Stomach smooth muscle (tissue), 2 donors: ENCODE data around the gene PLD2.
"Not testable (repeated sequence)": the region's sequence is repeated elsewhere in the genome, so short reads cannot be mapped to it uniquely, and the experiment has no call there.

Source experiments
- H3K27ac ChIP-seq: one replicate; pipeline ENCODE4 v1.7.0; 2013; ENCODE audit warnings: mild to moderate bottlenecking, low read length, inconsistent platforms
- H3K27me3 ChIP-seq, 2 donors: one replicate each; pipeline ENCODE4 v1.7.0; 2013; ENCODE audit warnings: low read length in 2 of 2; ENCODE audit not compliant: insufficient read depth in 2 of 2, control insufficient read depth in 1 of 2
- H3K36me3 ChIP-seq, 2 donors: one replicate each; pipeline ENCODE4 v1.7.0; 2013; ENCODE audit warnings: low read length in 2 of 2; ENCODE audit not compliant: control insufficient read depth in 2 of 2, insufficient read depth in 2 of 2
- H3K4me1 ChIP-seq: one replicate; pipeline ENCODE4 v1.7.0; 2013; ENCODE audit warnings: low read length; ENCODE audit not compliant: control insufficient read depth, insufficient read depth
- H3K4me3 ChIP-seq, 2 donors: one replicate each; pipeline ENCODE4 v1.7.0; 2013; ENCODE audit warnings: low read length in 2 of 2
- H3K9ac ChIP-seq, 2 donors: one replicate each; pipeline ENCODE4 v1.7.0; 2013; ENCODE audit warnings: low read length in 2 of 2, mild to moderate bottlenecking in 1 of 2
- H3K9me3 ChIP-seq, 2 donors: one replicate each; pipeline ENCODE4 v1.7.0; 2013; ENCODE audit warnings: low read length in 2 of 2; ENCODE audit not compliant: control insufficient read depth in 2 of 2
- donor health status: healthy.
- donor health status: Pancreatic carcinoma.

PLD2 gene

DNA sequence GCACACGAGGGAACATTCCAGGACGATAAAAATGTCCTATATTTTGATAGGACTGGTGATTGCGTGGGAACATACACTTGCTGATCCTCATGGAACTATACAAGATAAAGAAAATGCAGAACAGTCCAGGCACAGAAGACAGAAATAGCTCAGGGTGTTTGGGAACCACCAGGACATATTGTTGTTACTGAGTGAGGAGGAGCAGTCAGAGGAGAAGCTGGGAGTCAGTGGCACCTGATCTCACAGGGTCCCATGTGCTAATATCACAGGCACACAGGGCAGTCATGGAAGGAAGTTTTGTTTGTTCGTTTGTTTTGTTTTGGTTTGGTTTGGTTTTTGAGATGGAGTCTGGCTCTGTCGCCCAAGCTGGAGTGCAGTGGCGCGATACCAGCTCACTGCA, 5.7 kb downstream of the PLD2 start:
- no peak overlapping the region for H3K4me3 ChIP-seq
- H3K9me3 ChIP-seq = no peaks in the 10 kb centered on the region
- H3K27me3 ChIP-seq = no peaks in the 10 kb centered on the region
- H3K36me3 ChIP-seq = peaks cover 14 to 21% of the 10 kb centered on the region in 2 donors
- H3K27ac ChIP-seq = no peak overlapping the region
- peaks cover 10% of the 10 kb centered on the region for H3K4me1 ChIP-seq
- H3K9ac ChIP-seq = no peak overlapping the region

DNA sequence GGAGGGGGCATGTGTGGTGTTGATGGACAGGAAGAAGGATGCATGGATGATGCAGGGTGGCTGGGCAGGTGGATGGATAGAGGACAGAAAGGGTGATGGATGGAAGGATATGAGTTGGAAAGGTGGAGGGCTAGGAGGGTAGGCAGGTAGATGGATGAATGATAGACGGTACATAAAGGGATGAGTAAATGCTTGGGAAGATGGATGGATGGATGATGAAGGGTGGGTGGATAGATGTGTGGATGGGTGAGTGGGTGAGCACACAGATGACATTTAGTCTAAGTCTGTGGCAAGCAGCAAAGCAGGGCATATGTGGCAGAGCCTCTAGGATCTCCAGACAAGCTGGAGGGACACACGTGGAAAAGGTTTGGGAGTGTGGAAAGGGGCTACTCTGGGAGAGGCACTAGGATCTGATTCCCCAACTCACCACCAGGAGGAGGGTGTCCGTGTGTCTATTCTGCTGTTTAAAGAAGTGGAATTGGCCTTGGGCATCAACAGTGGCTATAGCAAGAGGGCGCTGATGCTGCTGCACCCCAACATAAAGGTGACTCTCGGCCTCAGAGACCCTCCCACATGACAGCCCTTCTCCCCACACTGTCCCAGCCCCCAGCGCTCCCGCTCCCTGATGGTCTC, 8.2 kb downstream of the PLD2 start:
- no peaks in the 10 kb centered on the region for H3K9me3 ChIP-seq
- no peaks in the 10 kb centered on the region for H3K27me3 ChIP-seq
- H3K4me3 ChIP-seq = no peak overlapping the region
- no peaks in the 10 kb centered on the region for H3K4me1 ChIP-seq
- H3K36me3 ChIP-seq = peaks cover 17 to 28% of the 10 kb centered on the region in 2 donors
- no peak overlapping the region for H3K9ac ChIP-seq
- no peak overlapping the region for H3K27ac ChIP-seq

DNA sequence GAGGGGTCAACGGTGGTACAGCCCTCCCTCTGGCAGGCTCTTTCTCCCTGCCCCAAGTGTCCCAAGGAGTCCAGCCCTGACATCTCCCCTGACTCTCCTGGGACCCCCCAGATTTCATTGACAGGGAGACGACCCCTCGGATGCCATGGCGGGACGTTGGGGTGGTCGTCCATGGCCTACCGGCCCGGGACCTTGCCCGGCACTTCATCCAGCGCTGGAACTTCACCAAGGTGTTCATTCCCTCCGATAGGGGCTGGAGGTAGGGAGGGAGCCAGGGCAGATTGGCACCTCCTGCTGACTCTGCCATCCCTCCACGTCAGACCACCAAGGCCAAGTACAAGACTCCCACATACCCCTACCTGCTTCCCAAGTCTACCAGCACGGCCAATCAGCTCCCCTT, 9.9 kb downstream of the PLD2 start:
- no peaks in the 10 kb centered on the region for H3K9me3 ChIP-seq
- peaks cover 17 to 24% of the 10 kb centered on the region in 2 donors for H3K36me3 ChIP-seq
- H3K9ac ChIP-seq = no peak overlapping the region
- H3K4me1 ChIP-seq = no peaks in the 10 kb centered on the region
- H3K27ac ChIP-seq = no peak overlapping the region
- H3K4me3 ChIP-seq = no peak overlapping the region
- no peaks in the 10 kb centered on the region for H3K27me3 ChIP-seq

DNA sequence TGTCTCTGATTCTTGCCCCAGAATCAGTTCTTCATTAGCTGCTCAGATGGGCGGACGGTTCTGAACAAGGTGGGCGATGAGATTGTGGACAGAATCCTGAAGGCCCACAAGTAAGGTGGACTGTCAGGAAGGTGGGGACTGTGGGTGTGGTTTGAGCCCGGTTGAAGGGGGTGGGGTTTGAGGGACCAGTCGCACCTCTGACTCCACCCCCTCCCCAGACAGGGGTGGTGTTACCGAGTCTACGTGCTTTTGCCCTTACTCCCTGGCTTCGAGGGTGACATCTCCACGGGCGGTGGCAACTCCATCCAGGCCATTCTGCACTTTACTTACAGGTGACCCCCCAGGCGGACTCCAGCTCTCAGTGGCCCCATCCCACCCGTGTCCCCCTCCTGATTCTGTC, 11.3 kb downstream of the PLD2 start:
- H3K4me3 ChIP-seq = no peak overlapping the region
- H3K27ac ChIP-seq = no peak overlapping the region
- peaks cover 20 to 29% of the 10 kb centered on the region in 2 donors for H3K36me3 ChIP-seq
- no peaks in the 10 kb centered on the region for H3K27me3 ChIP-seq
- H3K9ac ChIP-seq = no peak overlapping the region
- H3K9me3 ChIP-seq = no peaks in the 10 kb centered on the region
- H3K4me1 ChIP-seq = no peaks in the 10 kb centered on the region

DNA sequence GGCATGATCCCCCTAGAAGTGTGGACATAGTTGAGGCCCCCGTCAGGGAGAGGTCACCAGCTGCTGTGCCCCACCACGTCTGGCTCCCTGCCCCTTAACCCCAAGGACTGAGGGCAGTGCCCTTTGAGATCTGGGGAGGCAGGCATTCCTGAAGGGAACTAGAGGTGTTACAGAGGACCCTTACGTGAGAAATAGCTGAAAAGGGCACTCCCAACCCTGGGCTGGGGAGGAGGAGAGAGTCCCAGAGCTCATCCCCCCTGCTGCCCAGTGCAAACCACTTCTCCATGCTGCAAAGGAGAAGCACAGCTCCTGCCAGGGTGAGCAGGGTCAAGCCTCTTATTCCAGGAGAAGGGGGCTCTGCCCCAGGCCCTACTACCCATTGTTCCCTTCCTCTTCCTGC, 15.9 kb downstream of the PLD2 start:
- H3K9me3 ChIP-seq = no peaks in the 10 kb centered on the region
- H3K27ac ChIP-seq = no peak overlapping the region
- H3K4me1 ChIP-seq = no peaks in the 10 kb centered on the region
- no peak overlapping the region for H3K4me3 ChIP-seq
- H3K9ac ChIP-seq = no peak overlapping the region
- H3K36me3 ChIP-seq = peaks cover 6 to 17% of the 10 kb centered on the region in 2 donors
- no peaks in the 10 kb centered on the region for H3K27me3 ChIP-seq

DNA sequence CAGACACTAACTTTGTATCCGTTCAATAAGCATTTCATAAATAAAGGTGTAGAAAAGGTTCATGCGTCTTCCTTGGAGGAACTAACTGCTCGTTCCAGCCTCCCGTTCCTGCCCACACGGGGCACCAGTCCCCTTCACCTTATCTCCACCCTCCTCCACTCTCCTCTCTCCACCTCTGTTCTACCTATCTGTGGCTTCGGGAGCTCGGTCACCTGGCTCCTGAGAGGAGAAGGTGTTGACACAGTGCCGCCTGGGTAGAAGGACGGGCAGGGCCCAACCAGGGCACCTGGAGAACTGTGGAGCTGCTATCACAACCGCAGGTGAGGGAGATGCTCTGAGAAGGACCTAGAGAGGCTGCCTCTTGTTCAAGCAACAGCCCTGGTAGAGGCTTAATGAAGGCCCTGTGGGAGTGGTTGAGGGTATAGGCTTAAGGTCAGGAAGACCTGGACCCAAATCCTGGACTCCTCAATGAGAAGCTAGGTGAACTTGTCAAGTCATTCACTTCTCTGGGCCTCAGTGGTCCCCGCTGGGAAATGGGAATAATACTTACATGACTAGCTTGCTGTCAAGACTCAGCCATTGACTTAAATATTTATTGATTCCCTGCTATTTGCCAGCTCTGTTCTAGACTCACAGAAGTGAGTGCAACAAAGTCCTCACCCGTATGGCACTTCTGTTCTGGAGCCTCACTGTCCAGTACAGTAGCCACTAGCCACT, 16.6 kb downstream of the PLD2 start:
- no peak overlapping the region for H3K4me3 ChIP-seq
- no peaks in the 10 kb centered on the region for H3K4me1 ChIP-seq
- no peak overlapping the region for H3K9ac ChIP-seq
- H3K27ac ChIP-seq = no peak overlapping the region
- no peaks in the 10 kb centered on the region for H3K9me3 ChIP-seq
- H3K36me3 ChIP-seq = peaks cover 6 to 14% of the 10 kb centered on the region in 2 donors
- H3K27me3 ChIP-seq = no peaks in the 10 kb centered on the region

DNA sequence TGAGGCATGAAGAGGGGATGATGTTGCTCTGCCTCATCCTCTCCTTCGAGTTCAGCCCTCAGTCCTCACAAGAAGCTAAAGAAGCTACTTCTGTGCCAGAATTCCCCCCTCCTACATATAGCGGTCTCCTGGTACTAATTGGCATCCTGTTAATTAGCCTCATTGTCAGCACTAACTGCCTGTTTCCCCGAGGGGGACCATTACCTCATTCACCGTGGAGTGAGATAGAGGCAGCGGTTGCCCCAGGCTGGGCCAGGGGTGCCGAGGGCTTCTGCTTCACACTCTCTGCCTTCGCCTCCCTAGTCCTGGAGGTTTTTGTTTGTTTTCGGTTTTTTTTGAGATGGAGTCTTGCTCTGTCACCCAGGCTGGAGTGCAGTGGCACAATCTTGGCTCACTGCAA, 20.4 kb downstream of the PLD2 start:
- H3K4me3 ChIP-seq = no peak overlapping the region
- no peak overlapping the region for H3K9ac ChIP-seq
- H3K36me3 ChIP-seq = peaks cover 3 to 8% of the 10 kb centered on the region in 2 donors
- H3K4me1 ChIP-seq = no peaks in the 10 kb centered on the region
- H3K9me3 ChIP-seq = no peaks in the 10 kb centered on the region
- H3K27ac ChIP-seq = no peak overlapping the region
- H3K27me3 ChIP-seq = no peaks in the 10 kb centered on the region

DNA sequence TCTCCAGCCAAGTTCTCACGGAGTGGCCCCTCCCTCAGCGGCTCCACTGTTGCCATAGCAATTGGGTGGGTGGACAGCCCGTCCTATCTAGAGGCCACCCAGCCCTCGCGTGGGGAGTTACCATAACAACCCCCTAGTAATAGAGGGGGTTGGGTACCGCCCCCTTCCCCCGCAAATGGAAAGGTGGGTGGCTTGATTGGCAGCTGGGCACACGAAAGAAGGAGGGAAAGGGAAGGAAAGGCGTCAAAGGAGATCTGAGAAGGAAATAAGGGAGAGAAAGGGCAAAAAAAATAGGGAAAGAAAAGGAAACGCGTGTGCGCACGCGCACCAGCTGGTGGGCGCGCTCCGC, 25.9 kb downstream of the PLD2 start:
- Histone ChIP-seq H3K4me1 (peaks cover 18% of the 10 kb centered on the region), H3K27ac (peak overlapping the region; percentile 62), H3K9ac (peak overlapping the region; percentile 58 to 80), H3K4me3 (peak overlapping the region; percentile 81 to 82)
- H3K9me3 ChIP-seq, H3K27me3 ChIP-seq, H3K36me3 ChIP-seq: not testable (repeated sequence)

DNA sequence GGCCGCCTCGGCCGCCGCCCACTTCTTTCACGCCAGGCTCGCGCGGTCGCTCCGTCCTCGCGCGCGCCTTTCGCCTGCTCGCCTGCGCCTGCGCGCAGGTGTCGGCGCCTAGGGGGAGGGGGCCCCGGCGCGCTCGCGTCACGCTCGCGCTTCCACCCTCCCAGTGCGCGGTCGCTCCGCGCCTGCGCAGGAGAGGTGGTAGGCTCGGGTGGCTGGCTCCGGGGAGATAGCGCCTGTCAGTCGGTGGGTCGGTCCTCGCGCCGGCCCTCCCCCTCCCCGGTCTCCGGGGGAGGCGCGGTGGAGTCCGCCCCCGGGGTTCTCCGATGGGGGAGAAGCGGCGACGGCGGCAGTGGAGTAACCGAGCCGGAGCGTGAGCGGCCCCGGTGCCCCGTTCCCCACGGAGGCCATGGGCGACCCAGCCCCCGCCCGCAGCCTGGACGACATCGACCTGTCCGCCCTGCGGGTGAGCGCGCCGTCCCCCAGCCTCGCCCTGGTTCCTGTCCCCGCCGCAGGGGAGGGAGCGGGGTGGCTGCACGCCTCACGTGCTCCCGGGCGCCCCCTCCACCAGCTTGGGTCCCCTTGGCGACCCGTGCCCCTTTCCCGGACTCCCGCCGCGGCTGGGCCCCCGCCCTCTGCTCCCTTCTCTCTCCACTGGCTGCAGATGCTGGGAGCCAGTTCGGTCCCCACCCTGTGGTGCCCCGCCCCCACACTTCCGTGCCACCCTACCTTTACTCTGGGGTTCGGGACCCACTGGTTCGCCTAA, 26.4 kb downstream of the PLD2 start, which contains the start of gene MINK1:
Gene MINK1 (plus strand): TSS at position 163 of the 763 bp plus-strand sequence. CDS start 244 bp downstream, at position 407.
- Histone ChIP-seq H3K4me3 (peak within 1 kb of the TSS; percentile 81 to 82), H3K27me3 (no peaks in the 10 kb centered on the region), H3K9me3 (no peaks in the 10 kb centered on the region), H3K4me1 (peaks cover 19% of the 10 kb centered on the region), H3K9ac (peak within 1 kb of the TSS; percentile 68 to 80), H3K27ac (peak within 1 kb of the TSS; percentile 62), H3K36me3 (no peaks in the 10 kb centered on the region)

DNA sequence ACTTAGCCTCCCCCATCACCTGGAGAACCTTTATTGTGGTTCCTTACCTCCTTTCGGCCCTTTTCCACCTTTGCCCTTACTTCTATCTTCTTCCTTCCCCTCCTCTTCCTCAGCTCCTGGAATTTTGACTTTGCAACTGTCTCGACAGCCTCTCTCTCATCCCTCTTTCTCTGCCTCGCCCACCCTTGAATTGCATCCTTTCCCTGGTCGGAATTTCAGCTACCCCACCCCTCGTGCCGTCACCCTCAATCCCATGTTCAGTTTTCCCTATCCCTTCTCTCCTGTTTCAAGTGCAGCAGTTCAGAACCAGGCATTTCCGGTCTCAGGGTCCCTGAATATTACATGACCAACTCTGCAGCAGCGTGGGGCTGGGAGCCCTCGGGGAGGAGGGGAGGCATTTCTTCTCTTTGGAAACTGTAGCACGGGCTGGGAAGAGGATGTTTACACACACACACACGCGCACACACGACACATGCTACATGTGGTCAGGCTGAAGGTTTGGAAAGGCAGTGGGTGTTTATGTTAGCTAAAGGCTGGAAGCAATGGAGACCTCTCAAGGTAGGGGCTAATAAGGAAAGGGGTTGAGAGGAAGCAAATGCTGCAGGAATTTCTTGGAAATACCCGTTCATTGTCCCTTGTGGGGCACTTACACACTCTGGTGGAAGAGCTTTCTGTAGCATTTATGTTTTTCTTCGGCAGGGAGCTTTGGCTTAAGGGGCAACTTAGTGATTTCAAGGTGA, 27.2 kb downstream of the PLD2 start:
- peaks cover 19% of the 10 kb centered on the region for H3K4me1 ChIP-seq
- peak overlapping the region; percentile 72 to 82 for H3K4me3 ChIP-seq
- H3K9ac ChIP-seq = peak overlapping the region; percentile 68 to 80
- no peaks in the 10 kb centered on the region for H3K9me3 ChIP-seq
- no peaks in the 10 kb centered on the region for H3K27me3 ChIP-seq
- no peaks in the 10 kb centered on the region for H3K36me3 ChIP-seq
- peak overlapping the region; percentile 62 for H3K27ac ChIP-seq
